HG03095 (cell line): ENCODE data around the gene PPIG.
A peak's percentile ranks its signal among the peaks of the same experiment; 100 is the strongest.
"Not testable (repeated sequence)": the region's sequence is repeated elsewhere in the genome, so short reads cannot be mapped to it uniquely, and the experiment has no call there.

ENCODE experiments used
- ATAC-seq: cut with Tn5 transposase; IDR thresholded peaks from one replicate; pipeline ENCODE4 v1.9.1; 2021; ENCODE audit warnings: moderate library complexity; ENCODE audit not compliant: unreplicated experiment

Gene PPIG

GRCh38 chr2:169584005-169584877, at the start of gene PPIG:
TSS of gene PPIG (plus strand) at chr2:169584351. CDS start at chr2:169604042, 19,691 bp downstream.
- ATAC-seq: peak; percentile 87

DNA sequence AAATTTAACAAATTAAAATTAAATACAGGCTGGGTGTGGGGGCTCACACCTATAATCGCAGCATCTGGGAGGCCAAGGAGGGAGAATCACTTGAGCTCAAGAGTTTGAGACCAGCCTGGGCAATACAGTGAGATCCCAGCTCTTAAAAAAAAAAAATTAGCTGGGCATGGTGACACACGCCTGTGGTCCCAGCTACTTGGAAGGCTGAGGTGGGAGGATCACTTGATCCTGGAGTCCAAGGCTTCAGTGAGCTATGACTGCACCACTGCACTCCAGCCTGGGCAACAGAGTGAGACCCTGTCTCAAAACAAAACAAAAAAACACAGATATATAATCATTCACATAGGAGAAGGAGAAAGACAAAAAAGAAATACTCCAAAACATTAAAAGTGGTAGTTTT, 44.7 kb upstream of the PPIG start:
- not testable (repeated sequence) for ATAC-seq

DNA sequence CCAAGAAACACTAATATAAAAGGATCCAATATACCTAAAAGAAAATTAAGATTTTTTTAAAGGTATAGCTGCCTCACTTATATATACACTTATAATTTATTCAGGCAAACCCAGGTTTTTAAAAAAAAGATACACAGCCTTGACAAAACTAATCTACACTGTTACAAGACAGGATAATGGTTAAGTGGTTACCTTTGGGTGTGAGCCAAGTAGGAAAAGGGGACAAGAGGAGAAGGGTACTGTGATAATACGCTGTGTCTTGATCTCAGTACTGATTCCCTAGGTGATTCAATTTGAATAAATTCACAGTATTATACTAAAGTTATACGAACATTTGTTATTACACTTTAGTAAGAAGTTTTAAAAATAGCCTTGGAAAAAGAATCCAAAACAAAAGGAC, 44.0 kb upstream of the PPIG start:
- no peak for ATAC-seq

DNA sequence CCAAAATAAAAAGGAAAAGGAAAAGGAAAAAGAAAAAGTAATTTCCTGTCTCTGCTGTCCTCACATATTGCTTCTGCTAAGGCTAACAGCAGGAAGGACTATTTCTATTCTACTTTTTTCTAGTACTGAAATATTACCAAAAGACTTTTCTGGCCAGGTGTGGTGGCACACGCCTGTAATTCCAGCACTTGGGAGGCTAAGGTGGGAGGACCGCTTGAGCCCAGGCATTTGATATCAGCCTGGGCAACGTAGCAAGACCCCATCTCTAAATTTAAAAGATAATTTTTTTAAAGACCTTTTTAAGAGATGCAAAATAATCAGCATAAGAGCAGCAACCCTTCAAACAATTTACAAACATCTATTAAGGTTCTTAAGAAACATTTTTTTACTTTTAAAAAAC, 41.7 kb upstream of the PPIG start:
- no peak for ATAC-seq

GRCh38 chr2:169546756-169547155, 37.4 kb upstream of the PPIG start:
- no peak for ATAC-seq

DNA sequence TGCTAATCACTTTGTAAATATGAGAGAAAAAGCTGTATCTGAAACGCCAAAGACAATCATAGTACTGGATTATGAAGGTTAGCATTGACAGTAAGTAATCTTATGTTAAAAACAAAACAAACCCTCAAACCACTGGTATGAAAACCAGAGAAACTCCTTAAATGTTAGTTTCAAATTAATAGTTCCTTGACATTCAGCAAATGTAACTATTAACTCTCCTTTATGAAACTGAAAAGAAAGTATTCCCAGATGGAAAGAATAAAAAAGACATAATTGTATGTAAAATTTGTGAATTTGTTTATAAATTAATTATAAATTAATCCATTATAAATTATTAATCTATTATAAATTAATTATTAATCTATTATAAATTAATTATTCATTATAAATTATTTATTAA, 22.8 kb upstream of the PPIG start:
- ATAC-seq: no peak

GRCh38 chr2:169562084-169562483, 22.1 kb upstream of the PPIG start:
- ATAC-seq: not testable (repeated sequence)

DNA sequence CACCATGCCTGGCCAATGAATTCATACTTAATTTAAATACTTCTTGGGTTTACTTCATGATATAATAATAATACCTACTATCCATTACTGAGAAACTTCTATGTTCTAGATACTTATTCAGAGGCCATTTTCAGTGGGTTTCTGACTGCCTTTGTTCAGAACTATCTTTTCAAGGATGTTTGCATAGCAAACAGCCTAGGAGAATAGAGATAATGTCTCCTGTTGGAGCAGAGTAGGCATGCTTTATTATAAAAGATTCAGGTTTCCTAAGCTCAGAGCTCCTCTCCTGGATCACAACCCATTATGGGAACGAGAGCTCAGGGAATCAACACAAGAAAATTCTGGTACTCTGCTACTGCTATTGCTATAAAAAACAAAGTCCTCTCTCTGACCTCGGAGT, 21.6 kb upstream of the PPIG start:
- ATAC-seq: no peak

DNA sequence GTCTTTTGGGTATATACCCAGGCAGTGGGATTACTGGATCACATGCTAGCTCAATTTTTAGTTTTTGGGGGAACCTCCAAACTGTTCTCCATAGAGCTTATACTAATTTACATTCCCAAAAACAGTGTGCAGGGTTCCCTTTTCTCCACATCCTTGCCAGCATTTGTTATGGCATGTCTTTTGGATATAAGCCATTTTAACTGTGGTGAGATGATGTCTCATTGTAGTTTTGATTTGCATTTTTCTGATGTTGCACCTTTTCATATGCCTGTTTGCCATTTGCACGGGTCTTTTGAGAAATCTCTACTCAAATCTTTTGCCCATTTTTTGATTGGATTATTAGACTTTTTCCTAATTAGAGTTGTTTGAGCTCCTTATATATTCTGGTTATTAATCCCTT, 18.5 kb upstream of the PPIG start:
- ATAC-seq: no peak

DNA sequence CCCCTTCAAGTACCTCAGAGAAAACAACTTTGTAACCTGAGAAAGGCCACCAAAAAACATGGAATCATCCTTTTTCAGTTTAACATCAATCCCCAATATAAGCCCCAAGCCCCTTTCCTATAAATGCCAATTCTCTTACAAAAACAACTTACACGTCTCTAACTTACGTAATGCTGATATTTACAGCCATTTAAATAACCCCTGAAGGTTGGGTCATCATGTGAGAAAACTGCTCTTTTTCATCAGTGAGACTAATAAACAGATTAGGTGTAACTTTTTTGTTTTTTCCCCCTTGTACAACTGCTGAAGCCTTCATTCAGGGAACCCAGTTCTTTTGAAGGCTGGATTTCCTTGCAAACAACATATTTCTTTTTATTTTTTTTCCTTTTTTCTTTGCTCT, 14.2 kb upstream of the PPIG start:
- ATAC-seq: no peak

GRCh38 chr2:169570752-169571151, 13.4 kb upstream of the PPIG start:
- ATAC-seq: not testable (repeated sequence)

GRCh38 chr2:169571571-169571970, 12.6 kb upstream of the PPIG start:
- no peak for ATAC-seq

DNA sequence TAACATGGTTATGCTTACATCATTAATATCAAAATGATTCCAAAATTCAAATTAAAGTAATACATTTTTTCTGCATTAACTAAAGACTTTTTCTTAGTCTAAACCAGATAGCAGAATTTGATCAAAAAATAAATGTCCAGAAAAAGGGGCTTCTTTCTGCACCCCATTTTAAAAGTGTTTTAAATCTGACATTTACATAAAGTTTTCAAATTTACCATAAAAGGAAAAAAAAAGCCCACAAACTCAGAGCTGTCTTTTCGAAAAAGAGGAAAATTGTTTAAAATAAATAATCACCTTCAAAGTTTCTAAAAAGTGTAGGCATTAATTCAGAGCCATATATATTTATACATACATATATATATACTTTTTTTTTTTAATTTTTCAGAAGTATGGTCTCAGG, 12.0 kb upstream of the PPIG start:
- no peak for ATAC-seq

DNA sequence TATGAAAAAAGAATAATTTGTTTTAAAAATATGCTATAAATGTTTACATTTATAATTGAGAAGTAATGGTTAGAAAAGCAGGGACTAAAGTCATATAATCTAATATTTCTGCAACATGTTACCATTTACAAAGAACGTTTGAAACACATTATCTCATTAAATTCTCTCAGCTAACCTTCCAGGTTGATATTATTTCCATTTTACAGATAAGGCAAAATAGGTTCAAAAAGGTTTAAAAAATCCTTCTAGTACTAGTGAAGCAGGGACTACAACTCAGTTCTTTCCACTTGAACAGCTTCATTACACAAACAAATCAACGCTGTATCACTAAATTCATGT, 11.4 kb upstream of the PPIG start:
- ATAC-seq: no peak

DNA sequence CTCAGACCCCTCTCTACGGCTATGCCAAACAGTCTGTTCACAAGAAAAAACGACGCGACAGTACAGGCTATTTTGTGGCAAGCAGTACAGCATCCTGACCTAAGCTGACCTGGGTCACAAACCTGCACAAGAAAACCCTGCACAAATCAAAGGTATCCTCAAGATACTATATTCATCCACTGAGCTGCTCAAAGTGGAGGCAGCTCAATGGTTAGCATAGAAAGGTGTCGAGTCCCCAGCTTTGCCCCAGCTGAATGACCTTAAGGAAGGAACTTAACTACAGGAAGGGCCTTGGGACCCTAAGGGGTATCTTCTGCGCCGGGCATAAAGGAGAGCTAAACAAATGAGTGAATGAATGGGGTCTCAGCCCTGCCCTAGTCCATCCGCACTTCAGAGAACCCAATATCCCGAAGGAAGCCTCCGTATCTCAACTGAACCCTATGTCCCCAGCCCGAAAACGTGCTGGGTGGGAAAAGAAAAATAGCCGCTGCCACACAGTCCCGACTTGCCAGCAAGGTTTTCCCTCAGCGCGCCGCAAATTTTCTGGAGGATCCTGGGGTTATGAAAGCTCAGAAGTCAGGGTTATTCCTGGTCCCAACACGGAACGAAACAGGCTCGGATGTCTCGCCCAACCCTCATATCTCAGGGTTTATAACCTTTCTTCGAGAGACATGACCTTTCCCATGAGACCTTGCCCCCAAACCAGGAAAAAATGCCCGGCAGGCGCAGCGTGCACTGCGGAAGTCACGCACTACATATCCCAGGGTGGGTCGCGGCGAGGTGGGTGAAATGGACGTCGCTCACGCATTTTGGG, 10.8 kb upstream of the PPIG start, which contains the start of gene FASTKD1:
Gene FASTKD1, minus strand, starts transcription at position 706 of the 814 bp plus-strand sequence. CDS start 1,836 bp downstream, outside the sequence.
- ATAC-seq: peak; percentile 99

- ATAC-seq: no peak
These were observed 10.2 kb upstream of the PPIG start for GRCh38 chr2:169573974-169574299.

DNA sequence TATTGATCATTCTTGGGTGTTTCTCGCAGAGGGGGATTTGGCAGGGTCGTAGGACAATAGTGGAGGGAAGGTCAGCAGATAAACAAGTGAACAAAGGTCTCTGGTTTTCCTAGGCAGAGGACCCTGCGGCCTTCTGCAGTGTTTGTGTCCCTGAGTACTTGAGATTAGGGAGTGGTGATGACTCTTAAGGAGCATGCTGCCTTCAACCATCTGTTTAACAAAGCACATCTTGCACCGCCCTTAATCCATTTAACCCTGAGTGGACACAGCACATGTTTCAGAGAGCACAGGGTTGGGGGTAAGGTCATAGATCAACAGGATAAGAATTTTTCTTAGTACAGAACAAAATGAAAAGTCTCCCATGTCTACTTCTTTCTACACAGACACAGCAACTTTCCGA, 9.6 kb upstream of the PPIG start:
- not testable (repeated sequence) for ATAC-seq

DNA sequence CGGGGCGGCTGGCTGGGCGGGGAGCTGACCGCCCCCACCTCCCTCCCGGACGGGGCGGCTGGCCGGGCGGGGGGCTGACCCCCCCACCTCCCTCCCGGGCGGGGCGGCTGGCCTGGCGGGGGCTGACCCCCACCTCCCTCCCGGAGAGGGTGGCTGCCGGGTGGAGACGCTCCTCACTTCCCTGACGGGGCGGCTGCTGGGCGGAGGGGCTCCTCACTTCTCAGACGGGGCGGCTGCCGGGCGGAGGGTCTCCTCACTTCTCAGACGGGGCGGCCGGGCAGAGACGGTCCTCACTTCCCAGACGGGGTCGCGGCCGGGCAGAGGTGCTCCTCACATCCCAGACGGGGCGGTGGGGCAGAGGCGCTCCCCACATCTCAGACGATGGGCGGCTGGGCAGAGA, 8.9 kb upstream of the PPIG start:
- ATAC-seq: not testable (repeated sequence)

GRCh38 chr2:169579044-169579443, 5.1 kb upstream of the PPIG start:
- ATAC-seq: no peak

GRCh38 chr2:169582552-169583266, 1.4 kb upstream of the PPIG start:
- ATAC-seq: not testable (repeated sequence)

DNA sequence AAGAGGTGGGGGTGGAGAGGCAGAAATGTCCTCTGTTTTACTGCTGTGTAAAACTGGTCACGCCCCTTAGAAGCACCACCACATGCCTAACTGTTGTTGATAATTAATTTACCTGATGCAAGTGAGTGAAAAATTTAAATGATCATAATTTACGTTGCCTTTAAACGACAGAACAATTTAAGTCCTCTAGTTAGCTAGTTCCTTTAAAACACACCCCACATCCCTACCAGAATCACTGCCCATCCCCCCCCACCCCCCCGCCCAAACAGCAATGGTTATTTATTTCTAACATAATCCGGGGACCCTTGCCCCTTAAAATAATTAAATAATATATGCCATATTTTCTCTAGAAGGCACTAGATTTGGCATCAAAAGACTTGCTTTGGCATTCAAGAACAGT, 633 bp upstream of the PPIG start:
- ATAC-seq: no peak
